HG02623 (cell line): ENCODE measurements around the gene OTUB2.
A peak's percentile ranks its signal among the peaks of the same experiment; 100 is the strongest.
"Not testable (repeated sequence)": the region's sequence is repeated elsewhere in the genome, so short reads cannot be mapped to it uniquely, and the experiment has no call there.

Experiments
- ATAC-seq: cut with Tn5 transposase; IDR thresholded peaks from one replicate; pipeline ENCODE4 v1.9.1; 2021; ENCODE audit warnings: moderate library complexity; ENCODE audit not compliant: unreplicated experiment

OTUB2 gene

GRCh38 chr14:94054401-94054800 lies 28.3 kb downstream of the OTUB2 start:
- ATAC-seq, result no peak

- ATAC-seq, result no peak
Measured at GRCh38 chr14:94054936-94055335, 28.8 kb downstream of the OTUB2 start.

GRCh38 chr14:94056579-94057308 lies 30.6 kb downstream of the OTUB2 start:
- peak; percentile 72 for ATAC-seq

GRCh38 chr14:94058128-94058673 lies 32.1 kb downstream of the OTUB2 start:
- ATAC-seq, result no peak

- no peak for ATAC-seq
Measured at GRCh38 chr14:94058674-94059138, 32.6 kb downstream of the OTUB2 start.

- no peak for ATAC-seq
Measured at GRCh38 chr14:94059998-94060397, 33.9 kb downstream of the OTUB2 start.

GRCh38 chr14:94062344-94062940 lies 36.3 kb downstream of the OTUB2 start:
- ATAC-seq, result no peak

GRCh38 chr14:94066089-94066676 lies 40.0 kb downstream of the OTUB2 start:
- no peak for ATAC-seq

- ATAC-seq, result not testable (repeated sequence)
Measured at GRCh38 chr14:94072076-94072475, 45.9 kb downstream of the OTUB2 start.

- ATAC-seq, result no peak
Measured at GRCh38 chr14:94074534-94074933, 48.4 kb downstream of the OTUB2 start.

- ATAC-seq, result no peak
Measured at GRCh38 chr14:94075008-94075407, 48.9 kb downstream of the OTUB2 start.

GRCh38 chr14:94077111-94077821 lies 51.1 kb downstream of the OTUB2 start:
- no peak for ATAC-seq

GRCh38 chr14:94077823-94078222 lies 51.7 kb downstream of the OTUB2 start:
- no peak for ATAC-seq

GRCh38 chr14:94079891-94080620 lies 53.9 kb downstream of the OTUB2 start:
- no peak for ATAC-seq

GRCh38 chr14:94080621-94081385 lies 54.7 kb downstream of the OTUB2 start, which contains the start of the genes DDX24 and IFI27L1:
DDX24 (minus strand) TSS chr14:94081202; CDS start chr14:94079742, 1,460 bp downstream.
IFI27L1 (plus strand) TSS chr14:94081310; CDS start chr14:94096938, 15,628 bp downstream.
- peak; percentile 99 for ATAC-seq

GRCh38 chr14:94081386-94081820 lies 55.3 kb downstream of the OTUB2 start:
- ATAC-seq, result peak; percentile 10

GRCh38 chr14:94087891-94088290 lies 61.8 kb downstream of the OTUB2 start:
- no peak for ATAC-seq

- no peak for ATAC-seq
Measured at GRCh38 chr14:94088516-94088915, 62.4 kb downstream of the OTUB2 start.

GRCh38 chr14:94089479-94089878 lies 63.3 kb downstream of the OTUB2 start:
- no peak for ATAC-seq
